ENCODE data around the gene AASDHPPT.
A peak's percentile ranks its signal among the peaks of the same experiment; 100 is the strongest.

Gene AASDHPPT

DNA sequence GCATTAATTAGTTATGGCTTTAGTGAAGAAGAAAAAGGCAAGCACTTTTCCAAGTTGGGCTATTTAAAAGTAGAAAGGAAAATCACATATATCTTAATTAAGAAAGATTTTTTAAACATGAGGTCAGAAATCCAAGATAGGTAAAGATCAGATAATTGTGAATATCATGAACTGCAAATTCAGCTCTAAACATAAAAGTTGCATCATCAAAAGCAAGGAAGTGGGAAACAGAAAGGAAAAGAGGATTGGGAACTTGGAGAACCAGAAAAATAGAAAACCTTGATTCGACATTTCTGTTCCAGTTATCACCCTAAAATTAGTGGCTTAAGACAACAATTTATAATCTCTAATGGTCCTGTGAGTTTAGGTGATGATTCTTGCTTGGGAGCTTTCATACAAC, 17.8 kb upstream of the AASDHPPT start:
- no peak for TF ChIP-seq Cebpa-rat (IDR thresholded peaks at IDR 0.05)
- H3K9me3 ChIP-seq: peaks cover 6% of the 10 kb centered on the region; the same call in 1 of the 2 replicates

DNA sequence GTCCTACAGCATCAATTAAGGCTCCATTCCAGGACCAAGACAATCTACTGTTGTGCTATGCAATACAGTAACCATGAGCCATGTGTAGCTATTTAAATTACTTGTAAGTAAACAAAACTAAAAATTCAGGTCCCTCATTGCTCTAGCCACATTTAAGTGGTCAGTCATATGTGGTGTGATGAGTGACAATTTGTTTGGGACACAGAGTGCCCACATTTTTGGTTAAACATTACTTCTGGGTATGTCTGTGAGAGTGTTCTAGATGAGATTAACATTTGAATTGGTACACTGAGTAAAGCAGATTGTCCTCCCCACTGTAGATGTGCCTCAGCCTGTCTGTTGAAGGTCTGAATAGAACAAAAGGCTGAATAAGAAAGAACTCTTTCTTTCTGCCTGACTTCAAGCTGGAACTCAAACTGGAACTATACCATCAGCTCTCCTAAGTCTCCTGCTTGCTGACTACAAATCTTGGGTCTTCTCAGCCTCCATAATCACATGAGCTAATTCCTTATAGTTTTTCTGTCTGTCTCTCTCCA, 16.1 kb upstream of the AASDHPPT start:
- Histone ChIP-seq H3K27ac (no peak overlapping the region), H3K9ac (no peak overlapping the region), H4K20me1 (no peaks in the 10 kb centered on the region), H3K4me2 (no peak overlapping the region), H3K9me3 (peaks cover 6% of the 10 kb centered on the region; the same call in 1 of the 2 replicates), H3K27me3 (no peaks in the 10 kb centered on the region), H3K4me3 (no peak overlapping the region), H3K36me3 (0 out of 2 replicates have a peak, but pooled peaks cover 5% of the 10 kb centered on the region), H3K4me1 (no peaks in the 10 kb centered on the region)
- TF ChIP-seq Cebpa-rat (IDR thresholded peaks at IDR 0.05): no peak

More for the DNA sequence above, 17.8 kb upstream of the AASDHPPT start:
- no peaks in the 10 kb centered on the region for H4K20me1 ChIP-seq
- H3K9ac ChIP-seq: no peak overlapping the region
- H3K27me3 ChIP-seq: no peaks in the 10 kb centered on the region
- H3K36me3 ChIP-seq: 0 out of 2 replicates have a peak, but pooled peaks cover 5% of the 10 kb centered on the region
- H3K4me3 ChIP-seq: no peak overlapping the region
- no peak overlapping the region for H3K27ac ChIP-seq
- no peak overlapping the region for H3K4me2 ChIP-seq
- H3K4me1 ChIP-seq: no peaks in the 10 kb centered on the region

DNA sequence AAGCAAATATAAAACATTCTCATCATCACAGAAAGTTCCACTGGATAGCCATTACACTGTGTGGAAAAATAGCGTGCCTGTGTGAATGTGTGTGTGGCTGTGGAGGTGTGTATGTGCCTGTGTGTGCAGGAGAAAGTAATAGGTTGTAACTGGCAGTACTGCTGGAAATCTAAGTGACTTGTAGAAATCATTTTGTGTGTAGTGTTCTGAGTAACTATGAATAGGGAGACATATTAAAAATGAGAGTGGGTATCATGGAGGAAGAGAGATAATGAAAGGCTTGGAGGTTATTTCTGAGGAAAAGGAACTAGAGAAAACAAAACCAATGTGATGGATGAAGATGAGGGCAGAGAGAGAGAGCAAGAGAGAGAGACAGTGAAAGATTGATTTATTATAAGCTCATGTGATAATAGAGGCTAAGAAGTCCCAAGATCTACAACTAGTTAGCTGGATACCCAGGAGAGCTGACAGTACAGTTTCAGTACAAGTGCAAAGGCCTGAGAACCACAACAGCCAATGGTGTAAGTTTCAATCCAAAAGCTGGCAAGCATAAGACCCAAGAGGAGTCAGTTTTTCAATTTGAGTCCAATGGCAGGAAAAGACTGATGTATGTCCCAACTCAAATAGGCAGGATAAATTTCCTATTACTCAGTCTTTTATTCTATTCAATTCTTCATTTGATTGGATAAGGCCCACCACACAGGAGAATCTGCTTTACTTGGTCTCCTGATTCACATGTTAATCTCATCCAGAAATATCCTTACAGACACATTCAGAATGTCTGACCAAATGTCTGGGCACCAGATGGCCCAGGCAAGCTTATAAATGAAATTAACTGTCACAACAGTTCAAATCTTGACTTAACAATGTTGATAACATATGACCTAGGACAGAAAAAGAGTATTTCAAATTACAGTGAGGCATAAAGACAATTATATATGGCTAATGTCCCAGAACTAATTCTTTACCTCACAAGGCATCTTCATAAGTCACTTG, 15.2 kb upstream of the AASDHPPT start:
- Histone ChIP-seq H3K4me1 (no peaks in the 10 kb centered on the region), H3K27me3 (no peaks in the 10 kb centered on the region), H3K9ac (no peak overlapping the region), H3K4me3 (no peak overlapping the region), H3K9me3 (peaks cover 6% of the 10 kb centered on the region; the same call in 1 of the 2 replicates), H3K4me2 (no peak overlapping the region), H3K27ac (no peak overlapping the region), H4K20me1 (no peaks in the 10 kb centered on the region), H3K36me3 (0 out of 2 replicates have a peak, but pooled peaks cover 5% of the 10 kb centered on the region)
- no peak for TF ChIP-seq Cebpa-rat (IDR thresholded peaks at IDR 0.05)

DNA sequence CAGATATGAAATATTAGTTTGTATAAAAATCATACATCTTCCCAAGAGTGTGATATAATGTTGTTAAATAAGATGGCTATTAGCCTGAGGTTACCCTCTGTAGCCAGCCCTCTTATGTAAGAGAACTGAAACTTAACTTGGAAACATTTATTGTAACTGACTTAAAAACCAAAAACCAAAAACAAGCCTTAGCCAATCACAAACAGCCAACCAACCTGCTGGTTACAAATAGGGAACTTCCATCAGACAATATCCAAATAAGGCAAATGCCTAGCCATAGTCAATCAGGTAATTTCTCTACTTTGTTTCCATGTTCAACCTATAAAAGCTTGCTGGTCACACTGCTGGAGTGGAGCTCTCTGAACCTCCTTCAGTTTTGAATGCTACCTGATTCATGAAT, 14.5 kb upstream of the AASDHPPT start:
- no peak overlapping the region for H3K9ac ChIP-seq
- H4K20me1 ChIP-seq: no peaks in the 10 kb centered on the region
- H3K27me3 ChIP-seq: no peaks in the 10 kb centered on the region
- H3K27ac ChIP-seq: no peak overlapping the region
- H3K9me3 ChIP-seq: peaks cover 6% of the 10 kb centered on the region; the same call in 1 of the 2 replicates
- H3K36me3 ChIP-seq: 0 out of 2 replicates have a peak, but pooled peaks cover 5% of the 10 kb centered on the region
- H3K4me3 ChIP-seq: no peak overlapping the region
- no peak for TF ChIP-seq Cebpa-rat (IDR thresholded peaks at IDR 0.05)
- H3K4me1 ChIP-seq: no peaks in the 10 kb centered on the region
- H3K4me2 ChIP-seq: no peak overlapping the region

DNA sequence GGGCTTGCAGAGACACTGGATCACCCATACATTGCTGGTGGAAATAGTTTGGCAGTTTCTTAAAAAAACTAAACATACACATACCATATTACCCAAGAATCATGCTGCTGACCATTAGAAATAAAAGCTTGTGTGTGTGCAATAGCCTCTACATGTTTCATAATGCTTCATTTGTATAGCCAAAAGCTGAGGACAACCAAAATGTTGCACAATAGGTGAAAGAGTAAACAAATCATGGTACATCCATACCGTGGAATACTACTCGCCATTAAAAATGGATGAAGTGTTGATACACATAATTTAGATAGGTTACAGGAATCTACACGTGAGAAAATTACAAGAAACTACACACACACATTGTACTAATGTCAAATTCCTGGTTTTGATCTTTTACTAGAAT, 6.9 kb upstream of the AASDHPPT start:
- Histone ChIP-seq H3K27ac (no peak overlapping the region), H3K27me3 (no peaks in the 10 kb centered on the region), H4K20me1 (no peaks in the 10 kb centered on the region), H3K4me1 (peaks cover 2% of the 10 kb centered on the region; the same call in 1 of the 2 replicates), H3K9ac (no peak overlapping the region), H3K9me3 (no peaks in the 10 kb centered on the region), H3K4me2 (no peak overlapping the region), H3K4me3 (no peak overlapping the region), H3K36me3 (no peaks in the 10 kb centered on the region)
- TF ChIP-seq Cebpa-rat (IDR thresholded peaks at IDR 0.05): peak; percentile 32; the same call in 1 of the 2 replicates

DNA sequence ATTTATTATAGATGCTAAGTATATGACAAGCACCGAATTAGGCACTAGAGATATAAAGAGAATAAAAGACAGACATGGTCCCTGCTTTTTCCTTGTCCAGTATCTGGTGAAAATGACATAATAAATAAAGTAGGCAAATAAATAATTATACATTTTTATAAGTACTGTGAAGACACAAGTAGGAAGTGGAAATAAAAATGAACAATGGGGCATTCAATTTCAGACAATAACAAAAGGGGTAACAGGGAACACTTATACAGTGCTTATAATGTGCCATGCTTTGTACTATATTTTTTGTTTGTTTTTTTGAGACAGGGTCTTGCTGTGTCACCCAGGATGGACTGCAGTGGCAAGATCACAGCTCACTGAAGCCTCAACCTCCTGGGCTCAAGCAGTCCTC, 4.7 kb upstream of the AASDHPPT start:
- Histone ChIP-seq H3K27ac (no peak overlapping the region), H3K4me2 (no peak overlapping the region), H3K36me3 (no peaks in the 10 kb centered on the region), H3K4me3 (no peak overlapping the region), H4K20me1 (no peaks in the 10 kb centered on the region), H3K9me3 (no peaks in the 10 kb centered on the region), H3K9ac (no peak overlapping the region), H3K27me3 (no peaks in the 10 kb centered on the region), H3K4me1 (peaks cover 10% of the 10 kb centered on the region; the same call in 1 of the 2 replicates)
- TF ChIP-seq Cebpa-rat (IDR thresholded peaks at IDR 0.05): no peak

DNA sequence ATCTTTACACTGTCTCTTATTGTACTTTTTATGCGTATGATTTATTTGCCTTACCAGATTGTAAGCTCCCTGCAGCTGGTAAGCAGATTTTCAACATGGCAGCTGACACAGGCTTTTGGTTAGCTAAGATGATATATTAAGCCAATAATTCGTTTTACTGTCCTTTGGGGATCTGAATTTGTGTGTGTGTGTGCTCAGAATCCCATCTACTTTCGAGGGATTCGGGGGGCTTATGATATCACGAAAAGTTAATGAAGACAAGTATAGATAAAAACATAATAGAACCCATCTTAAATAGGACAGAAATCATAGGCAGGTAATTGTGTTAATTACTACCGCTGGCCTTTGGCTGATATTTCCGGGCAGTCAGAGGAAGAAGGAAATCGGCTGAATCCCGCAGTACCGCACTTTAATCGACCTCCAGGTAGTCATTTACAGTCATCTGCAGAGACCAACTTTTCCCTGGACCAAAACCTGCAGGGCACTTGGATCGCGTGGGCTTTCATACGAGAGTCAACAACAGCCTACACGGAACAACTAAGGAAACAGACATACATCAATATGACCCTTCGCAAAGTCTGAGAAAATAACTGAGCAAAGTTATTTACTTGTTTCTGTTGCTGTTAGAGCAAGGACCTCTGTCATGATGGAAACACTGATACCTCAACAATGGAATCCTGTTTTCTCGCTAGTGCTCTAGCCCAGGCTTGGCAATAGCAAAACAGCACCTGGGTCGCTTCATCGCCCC, 1.1 kb upstream of the AASDHPPT start:
- Histone ChIP-seq H3K36me3 (peaks cover 21% of the 10 kb centered on the region), H4K20me1 (peaks cover 29% of the 10 kb centered on the region), H3K4me2 (peak overlapping the region; percentile 90), H3K9me3 (no peaks in the 10 kb centered on the region), H3K4me1 (peaks cover 42% of the 10 kb centered on the region), H3K4me3 (peak overlapping the region; percentile 94), H3K27me3 (no peaks in the 10 kb centered on the region), H3K27ac (peak overlapping the region; percentile 76), H3K9ac (peak overlapping the region; percentile 78)
- no peak for TF ChIP-seq Cebpa-rat (IDR thresholded peaks at IDR 0.05)

DNA sequence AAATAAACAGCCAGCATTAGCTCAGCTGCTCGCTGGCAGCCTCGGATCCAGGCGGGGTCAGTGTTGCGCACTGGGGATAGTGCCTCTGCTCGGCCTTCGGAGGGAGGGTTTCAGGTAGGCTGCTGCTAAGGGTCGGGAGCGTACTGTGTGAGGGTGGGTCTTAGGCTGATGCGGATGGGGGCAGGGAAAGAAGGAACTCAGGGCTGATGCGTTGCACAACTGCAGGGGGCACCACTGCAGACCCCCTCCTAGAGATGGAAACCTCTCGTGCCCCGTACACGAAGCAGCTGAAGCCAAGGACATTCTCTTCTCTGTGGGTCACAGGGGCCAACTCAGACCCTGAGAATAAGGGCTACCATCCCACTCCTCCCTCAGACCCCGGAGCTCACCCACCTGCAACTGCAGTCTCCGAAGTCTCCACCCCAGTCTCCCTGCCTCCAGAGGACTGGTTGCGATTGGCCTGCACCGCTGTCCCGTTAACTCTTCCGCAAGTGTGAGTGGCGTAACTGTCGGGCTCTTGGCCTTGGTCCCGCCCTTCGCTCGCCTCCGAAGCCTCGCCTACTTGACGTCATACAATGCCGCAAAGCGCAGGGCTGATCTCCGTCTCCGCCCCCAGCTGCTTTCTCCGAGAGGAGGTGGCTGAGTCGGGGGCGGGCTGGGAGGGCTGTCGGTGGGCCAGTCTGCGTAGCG, 398 bp upstream of the AASDHPPT start, which contains the start of gene KBTBD3:
KBTBD3 (minus strand) TSS at position 429 of the 690 bp plus-strand sequence. CDS start 18,250 bp downstream, outside the sequence.
- H3K4me2 ChIP-seq: peak within 1 kb of the TSS; percentile 90
- H3K36me3 ChIP-seq: peaks cover 25% of the 10 kb centered on the region
- H3K27ac ChIP-seq: peak within 1 kb of the TSS; percentile 99
- peaks cover 43% of the 10 kb centered on the region for H3K4me1 ChIP-seq
- H3K9ac ChIP-seq: peak within 1 kb of the TSS; percentile 99
- no peaks in the 10 kb centered on the region for H3K9me3 ChIP-seq
- no peaks in the 10 kb centered on the region for H3K27me3 ChIP-seq
- peaks cover 34% of the 10 kb centered on the region for H4K20me1 ChIP-seq
- peak within 1 kb of the TSS; percentile 94 for H3K4me3 ChIP-seq
- peak; percentile 38; the same call in 1 of the 2 replicates for TF ChIP-seq Cebpa-rat (IDR thresholded peaks at IDR 0.05)

DNA sequence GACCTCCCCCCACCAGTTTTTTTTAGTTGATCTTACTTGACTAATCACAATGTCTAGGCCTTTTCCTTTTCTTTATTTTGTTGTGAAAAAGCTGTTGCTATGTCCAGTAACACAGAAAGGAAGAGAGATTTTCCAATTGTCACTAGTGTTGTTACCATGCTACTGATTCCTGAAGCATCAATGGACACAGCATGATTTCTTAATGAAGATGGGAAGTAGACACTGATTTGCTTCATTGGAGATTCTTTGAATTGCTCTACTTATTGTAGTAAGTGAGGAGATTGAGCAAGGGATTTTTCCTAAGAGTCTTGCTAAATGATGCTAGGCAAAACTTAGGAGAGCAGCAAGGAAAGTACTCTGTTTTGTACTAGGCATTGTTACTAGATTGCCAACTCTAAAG, 4.6 kb downstream of the AASDHPPT start:
- Histone ChIP-seq H3K4me3 (no peak overlapping the region), H3K9ac (no peak overlapping the region), H4K20me1 (peaks cover 83% of the 10 kb centered on the region), H3K4me2 (no peak overlapping the region), H3K9me3 (no peaks in the 10 kb centered on the region), H3K27ac (no peak overlapping the region), H3K4me1 (peaks cover 45% of the 10 kb centered on the region), H3K27me3 (no peaks in the 10 kb centered on the region), H3K36me3 (peaks cover 70% of the 10 kb centered on the region)
- no peak for TF ChIP-seq Cebpa-rat (IDR thresholded peaks at IDR 0.05)

All from BLaER1 (cell line).